Activated CD4-positive, alpha-beta T cell treated with anti-CD3 and anti-CD28 coated beads, Interleukin-2, amount 50 U/mL, for 4 hours (primary cell): ENCODE results near the gene KIF17.
"Not testable (repeated sequence)": the region's sequence is repeated elsewhere in the genome, so short reads cannot be mapped to it uniquely, and the experiment has no call there.

Experiments
- DNase-seq, 2 experiments: peaks; one replicate each; pipeline ENCODE4 v3.0.0-alpha.2; 2020

KIF17 gene

DNA sequence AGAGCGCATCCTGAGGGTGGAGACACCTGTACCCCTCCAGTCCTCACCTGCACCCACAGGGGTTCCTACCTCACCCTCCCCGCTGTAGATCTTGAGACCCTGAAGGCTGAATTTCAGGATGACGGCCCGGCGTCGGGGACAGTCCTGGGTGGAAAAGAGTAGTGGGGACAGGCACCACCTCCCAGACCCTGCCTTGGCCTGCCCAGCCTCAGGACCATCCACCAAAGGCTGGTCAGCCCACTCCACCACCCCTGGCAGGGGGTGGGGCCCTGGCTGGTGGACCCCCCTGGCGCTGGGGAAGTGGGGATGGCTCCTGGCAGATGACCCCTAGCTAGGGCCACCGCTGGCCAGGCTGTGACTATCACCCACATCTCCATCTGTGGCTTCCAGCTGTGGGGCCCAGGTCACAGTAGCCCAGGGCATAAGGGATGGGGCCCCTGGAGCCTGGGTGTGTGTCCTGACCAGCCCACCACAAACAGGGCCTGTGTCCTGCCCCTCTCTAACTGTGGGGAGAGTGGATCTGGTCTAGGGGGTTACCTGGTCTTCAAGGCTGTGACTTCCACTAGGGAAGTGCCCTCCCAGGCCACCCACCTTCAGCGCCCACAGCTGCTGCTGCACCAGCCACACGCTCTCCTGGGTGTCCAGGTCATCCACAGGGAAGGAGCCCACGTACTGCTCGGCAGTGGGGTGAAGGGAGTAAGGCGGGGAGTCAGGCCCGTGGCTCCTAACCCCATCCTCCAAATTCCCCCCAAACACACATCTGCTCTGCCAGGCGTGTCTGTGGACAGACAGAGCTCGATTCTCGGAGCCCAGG lies 9.3 kb upstream of the KIF17 start:
- no peak for DNase-seq

DNA sequence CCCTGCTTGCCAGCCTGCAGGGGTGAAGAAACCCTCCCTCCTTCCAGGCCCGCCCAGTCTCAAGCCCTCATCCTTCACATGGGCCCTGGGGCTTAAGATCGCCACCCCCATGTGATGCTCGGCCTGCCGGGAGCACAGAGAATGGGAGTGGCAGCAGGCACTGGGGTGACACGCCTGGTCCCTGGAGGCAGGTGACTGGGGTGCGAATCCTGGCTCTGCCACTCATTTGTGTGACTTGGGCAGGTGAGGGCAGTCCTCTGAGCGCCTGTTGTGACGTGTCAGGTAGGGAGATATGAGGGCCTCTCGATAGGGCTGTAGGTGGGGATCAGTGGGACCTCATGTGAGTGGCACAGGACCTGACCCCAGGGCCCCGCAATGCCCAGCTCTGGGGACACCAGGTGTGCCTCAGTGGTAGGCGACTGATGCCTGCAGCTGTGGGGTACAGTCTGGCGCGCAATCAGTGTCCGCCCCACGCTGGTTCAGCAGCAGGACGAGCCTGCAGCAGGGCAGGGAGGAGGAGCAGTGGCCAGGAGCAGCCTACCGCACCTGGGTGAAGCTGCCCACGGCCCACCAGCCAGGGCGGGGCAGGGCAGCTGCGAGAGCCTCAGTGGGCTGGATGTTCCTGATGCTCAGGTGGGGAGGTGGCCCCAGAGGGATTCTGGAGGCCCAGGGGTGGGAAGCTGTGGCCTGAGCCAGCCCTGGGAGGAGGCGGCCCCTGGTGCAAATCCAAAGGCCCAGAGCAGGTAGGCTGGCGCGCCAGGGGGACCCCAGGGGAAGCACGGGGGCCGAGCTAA lies 8.5 kb upstream of the KIF17 start:
- DNase-seq: no peak

DNA sequence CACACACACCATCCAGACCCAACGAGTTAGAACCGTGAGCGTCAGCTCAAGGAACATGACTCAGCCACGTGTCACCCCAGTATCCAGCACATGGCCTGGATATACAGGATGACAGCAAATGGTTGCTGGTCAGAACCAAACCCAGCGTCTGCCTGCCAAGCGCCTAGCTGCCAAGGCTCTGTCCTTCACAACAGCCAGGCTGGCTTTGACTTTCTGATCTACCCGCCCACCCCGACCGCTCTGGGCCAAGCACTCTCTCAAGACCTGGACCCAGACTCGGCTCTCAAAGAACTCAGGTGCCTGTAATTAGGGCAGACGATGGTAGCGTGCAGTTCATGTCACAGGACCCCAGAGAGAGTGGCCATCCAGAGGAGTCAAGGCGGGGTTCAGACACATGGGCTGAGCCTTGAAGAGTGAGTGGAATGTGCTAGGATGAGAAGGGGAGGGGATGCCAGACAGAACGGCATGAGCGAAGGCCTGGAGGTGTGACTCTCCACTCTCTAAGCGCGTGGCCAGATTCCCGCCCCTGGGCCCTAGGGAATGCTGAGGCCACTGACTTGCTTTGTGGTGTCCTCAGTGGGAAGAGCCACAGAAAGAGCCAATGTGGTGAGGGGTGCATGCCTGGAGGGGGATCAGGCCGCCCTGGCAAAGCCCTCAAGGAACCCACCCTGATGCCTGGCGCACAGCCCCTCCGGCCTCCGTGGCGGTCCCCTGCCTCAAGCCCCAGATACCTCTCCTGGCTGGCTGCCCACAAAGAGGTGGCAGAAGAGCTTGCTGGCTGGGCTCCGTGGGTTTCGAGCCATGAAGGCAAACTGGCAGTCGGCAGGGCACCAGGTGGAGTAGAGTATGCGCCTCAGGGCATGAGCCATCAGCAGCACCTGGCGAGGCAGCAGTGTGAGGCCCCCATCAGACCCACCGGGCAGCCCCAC lies 7.6 kb upstream of the KIF17 start:
- DNase-seq: no peak

- no peak for DNase-seq
These were observed 6.8 kb upstream of the KIF17 start for GRCh38 chr1:20724364-20725188.

DNA sequence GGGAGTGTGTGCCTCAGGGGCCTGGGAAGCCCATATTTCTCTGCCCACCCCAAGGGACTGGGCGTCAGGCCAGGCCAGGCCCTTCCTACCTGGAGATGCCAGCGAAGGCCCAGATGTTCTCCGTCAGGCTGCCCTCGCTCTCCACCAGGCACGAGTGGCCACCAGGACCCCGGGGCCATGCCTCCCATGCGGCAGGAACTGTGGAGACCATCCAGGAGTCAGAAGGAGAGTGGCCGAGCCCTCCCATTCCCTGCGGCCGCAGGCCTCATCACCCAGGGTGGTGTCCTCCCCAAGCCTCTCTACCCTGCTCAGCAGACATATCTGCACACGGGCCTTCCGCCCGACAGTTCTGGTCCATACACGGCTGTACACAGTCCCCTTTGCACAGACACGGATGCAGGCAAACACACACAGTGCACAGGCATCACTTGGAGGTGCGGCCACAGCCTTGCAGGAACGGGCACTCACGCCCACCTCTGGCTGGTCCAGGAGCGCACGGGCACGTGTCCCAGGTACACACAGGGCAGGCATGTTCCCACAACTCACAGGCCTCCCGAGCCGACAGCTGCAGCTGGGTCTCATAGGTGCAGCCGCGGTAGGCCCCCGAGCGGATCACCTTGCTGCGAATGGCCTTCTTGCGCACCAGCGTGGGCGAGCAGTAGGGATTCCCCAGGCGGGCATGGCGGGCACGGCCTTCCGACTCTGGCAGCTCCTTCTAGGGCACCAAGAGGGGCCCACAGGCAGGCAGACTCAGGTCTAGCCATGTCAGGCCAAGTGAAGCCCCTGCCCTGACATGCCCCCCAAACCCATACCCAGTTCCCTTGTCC lies 5.9 kb upstream of the KIF17 start:
- no peak for DNase-seq

GRCh38 chr1:20723159-20723536 lies 5.3 kb upstream of the KIF17 start:
- no peak for DNase-seq

DNA sequence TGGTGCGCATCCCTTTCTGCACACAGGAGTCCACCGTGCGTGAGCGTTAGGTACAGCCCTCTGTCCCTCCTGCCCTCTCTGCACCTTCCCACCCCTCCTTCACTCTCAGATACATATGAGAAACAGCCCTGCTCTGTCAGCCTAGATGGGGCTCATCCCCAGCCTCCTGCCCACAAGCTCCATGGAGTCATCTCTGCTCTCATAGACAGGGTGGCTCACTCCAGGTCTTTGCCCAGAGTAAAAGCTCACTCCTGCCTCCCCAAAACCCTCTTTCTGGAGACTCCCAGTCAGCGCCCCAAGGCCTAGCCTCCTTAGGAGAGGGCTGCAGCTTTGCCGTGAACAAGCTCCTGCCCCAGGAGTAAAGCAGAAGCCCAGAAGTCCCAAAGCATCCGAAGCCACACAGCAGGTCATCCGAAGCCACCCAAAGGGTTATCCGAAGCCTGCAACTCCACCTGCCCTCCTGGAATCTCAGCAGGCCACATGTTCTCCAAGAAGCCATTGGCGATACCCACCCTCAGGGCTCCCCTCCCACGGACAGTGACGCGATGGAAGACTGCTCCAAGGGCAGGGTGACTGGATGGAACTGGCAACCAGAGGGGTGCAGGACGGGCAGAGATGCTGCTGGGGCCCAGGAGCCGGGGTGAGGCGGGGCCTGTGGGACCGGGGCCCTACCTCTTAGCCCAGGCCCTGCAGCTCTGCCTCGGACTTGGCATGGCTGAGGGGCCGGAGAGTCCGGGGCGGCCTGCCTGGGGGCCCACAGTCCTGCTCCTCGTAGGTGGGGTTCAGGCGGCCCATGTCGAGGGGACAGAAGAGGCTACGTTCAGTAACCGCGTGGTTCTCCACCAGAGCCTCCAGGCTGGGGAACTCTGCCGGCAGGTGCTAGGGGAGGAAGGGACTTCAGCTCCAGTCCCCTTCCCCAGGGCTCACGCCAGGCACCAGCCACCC lies 3.6 kb upstream of the KIF17 start:
- DNase-seq: no peak

GRCh38 chr1:20720631-20721091 lies 2.9 kb upstream of the KIF17 start:
- DNase-seq: no peak

DNA sequence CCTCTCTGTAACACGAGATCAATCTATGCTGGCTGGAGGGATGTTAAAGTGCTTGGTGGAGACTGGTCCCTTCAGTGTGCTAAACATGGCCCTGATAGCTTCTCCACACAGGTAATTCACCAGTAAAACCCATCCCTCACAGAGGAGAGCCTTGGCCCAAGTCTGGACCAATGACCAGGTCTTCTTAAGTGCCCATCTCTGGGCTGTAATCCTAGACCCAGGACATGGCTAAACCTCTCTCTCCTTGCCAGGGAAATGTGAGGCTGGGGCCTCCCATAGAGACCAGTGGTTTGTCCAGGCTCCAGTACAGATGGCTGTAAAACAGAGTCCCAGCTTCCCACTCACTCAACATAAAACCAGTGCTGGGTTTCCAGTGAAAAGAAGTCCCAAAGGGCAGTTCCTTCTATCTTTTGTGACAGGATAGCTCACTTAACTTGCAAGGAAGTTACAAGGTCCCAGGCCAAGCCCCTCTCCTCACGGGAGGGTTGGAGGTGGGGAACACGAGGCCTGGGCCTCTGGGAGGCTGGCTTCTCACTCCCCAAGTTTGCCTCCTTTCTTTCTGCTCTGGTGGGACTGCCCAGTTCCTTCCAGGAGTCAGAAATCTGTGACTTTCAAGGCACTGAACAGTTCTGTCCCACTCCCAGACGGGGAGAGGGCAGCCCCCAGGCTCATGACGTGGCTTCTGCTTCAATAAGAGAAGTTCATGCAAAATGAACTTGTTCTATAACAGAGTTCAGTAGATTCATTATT lies 2.2 kb upstream of the KIF17 start:
- no peak for DNase-seq

DNA sequence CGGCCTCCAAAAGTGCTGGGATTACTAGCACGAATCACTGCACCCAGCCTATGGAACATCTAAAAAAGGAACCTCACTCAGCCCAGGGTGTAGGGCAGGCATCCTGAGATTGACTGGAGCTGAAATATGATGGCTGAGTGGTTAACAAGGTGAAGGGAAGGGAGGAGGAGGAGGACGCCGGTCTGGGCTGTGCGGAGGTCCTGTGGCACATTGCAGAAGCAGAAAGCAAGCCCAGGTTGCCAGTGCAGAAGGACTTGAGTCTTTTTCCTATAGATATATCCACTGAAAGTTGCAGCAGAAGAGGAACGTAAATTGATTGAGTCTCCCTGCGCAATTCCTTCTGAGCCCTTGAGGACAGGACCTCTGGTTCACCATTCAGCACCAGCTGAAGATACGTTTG lies 1.5 kb upstream of the KIF17 start:
- no peak for DNase-seq

- DNase-seq: not testable (repeated sequence)
These were observed 606 bp upstream of the KIF17 start for GRCh38 chr1:20718343-20718882.

- DNase-seq: no peak
These were observed 1.6 kb downstream of the KIF17 start for GRCh38 chr1:20716232-20716631.

GRCh38 chr1:20715406-20715805 lies 2.4 kb downstream of the KIF17 start:
- DNase-seq: no peak

DNA sequence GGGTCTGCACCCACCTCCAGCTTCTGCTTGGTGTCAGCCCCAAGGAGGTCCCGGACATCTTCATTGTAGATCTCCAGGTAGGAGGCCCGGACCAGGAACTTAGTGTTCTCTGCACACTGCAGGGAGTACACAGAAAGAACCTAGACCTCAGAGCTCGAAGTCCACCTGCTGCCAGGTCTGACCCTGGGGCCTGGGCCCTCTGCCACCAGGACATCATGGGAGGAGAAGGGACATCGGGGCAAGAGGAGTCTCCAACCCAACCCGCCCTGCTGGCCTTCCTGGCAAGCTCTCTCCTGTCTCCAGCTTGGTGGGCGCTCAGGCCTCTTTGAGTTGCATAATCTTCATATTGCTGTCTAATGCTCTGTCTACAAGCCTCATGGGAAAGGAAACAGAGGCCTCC lies 4.4 kb downstream of the KIF17 start:
- no peak for DNase-seq

GRCh38 chr1:20712215-20712577 lies 5.6 kb downstream of the KIF17 start:
- no peak for DNase-seq

- no peak for DNase-seq
These were observed 6.3 kb downstream of the KIF17 start for GRCh38 chr1:20711285-20712214.

DNA sequence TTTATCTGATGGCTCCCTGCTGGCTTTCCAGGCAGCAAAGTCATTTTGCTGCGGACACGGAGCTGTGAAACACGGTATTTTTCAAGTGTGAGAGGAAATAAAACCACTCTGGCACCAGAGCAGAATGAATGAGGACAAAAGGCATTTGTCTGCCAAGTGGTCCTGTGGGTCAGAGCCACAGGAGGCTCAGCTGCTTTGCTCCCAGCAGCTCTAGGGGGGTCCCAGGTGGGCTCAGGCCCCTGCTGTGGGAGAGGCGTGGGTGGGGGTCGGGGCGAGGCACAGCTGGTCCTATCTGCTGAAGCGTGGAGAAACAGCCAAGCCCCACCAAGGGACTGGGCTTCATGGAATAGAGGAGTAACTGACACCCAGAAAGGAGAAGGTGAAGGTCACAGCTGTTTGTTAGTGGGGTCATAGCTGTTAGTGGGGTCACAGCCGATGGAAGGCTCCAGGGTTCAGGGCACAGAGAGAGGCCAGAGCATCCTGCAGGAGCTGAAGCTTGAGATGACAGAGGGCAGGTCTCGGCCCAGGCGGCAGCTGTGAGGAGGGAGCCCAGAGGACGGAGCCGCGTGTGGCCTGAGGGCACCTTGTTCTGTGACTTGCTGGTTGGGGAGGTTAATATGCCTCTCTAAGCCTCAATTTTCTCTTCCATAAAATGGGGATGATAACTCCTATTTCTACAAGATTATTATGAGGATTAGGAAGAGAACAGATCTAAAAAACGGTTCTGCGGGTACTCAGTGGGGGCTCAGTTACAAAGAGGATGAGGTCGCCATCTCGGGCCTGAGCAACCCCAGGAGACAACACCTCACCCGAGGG lies 7.1 kb downstream of the KIF17 start:
- DNase-seq: no peak
